Loucy (cell line): ENCODE results near the gene IFITM5.
"Not testable (repeated sequence)": the region's sequence is repeated elsewhere in the genome, so short reads cannot be mapped to it uniquely, and the experiment has no call there.

Source experiments
- H2AFZ ChIP-seq: fragments of 200-600 bp; sonication (generic); 2 replicates; pipeline ENCODE4 v1.6.0; 2016; ENCODE audit warnings: antibody characterized with exemption, mild to moderate bottlenecking, low read length, moderate library complexity
- H3F3A ChIP-seq: fragments of 200-600 bp; 2 replicates; pipeline ENCODE4 v1.6.0; 2016; ENCODE audit warnings: antibody characterized with exemption, low read depth, mild to moderate bottlenecking
- H3K27me3 ChIP-seq: fragments of 200-600 bp; sonication (generic); 2 replicates; pipeline ENCODE4 v1.6.1; 2014; ENCODE audit warnings: low read length, mild to moderate bottlenecking; ENCODE audit not compliant: insufficient read depth, poor library complexity, severe bottlenecking
- H3K36me3 ChIP-seq: fragments of 200-600 bp; sonication (generic); 2 replicates; pipeline ENCODE4 v1.6.1; 2016; ENCODE audit warnings: low read length; ENCODE audit not compliant: insufficient read depth
- H3K4me1 ChIP-seq: fragments of 200-600 bp; sonication (generic); 2 replicates; pipeline ENCODE4 v1.5.1; 2014; ENCODE audit warnings: low read length, mild to moderate bottlenecking; ENCODE audit not compliant: insufficient read depth, poor library complexity, severe bottlenecking
- H3K4me2 ChIP-seq: fragments of 200-600 bp; sonication (generic); 2 replicates; pipeline ENCODE4 v1.6.0; 2014; ENCODE audit warnings: antibody characterized with exemption, low read length, low read depth, mild to moderate bottlenecking; ENCODE audit not compliant: poor library complexity, severe bottlenecking
- H3K4me3 ChIP-seq: fragments of 200-600 bp; sonication (generic); 2 replicates; pipeline ENCODE4 v1.5.1; 2014; ENCODE audit warnings: low read length, mild to moderate bottlenecking, mixed read lengths; ENCODE audit not compliant: poor library complexity, severe bottlenecking
- H3K79me2 ChIP-seq: fragments of 200-600 bp; sonication (generic); 2 replicates; pipeline ENCODE4 v1.6.1; 2014; ENCODE audit warnings: low read length; ENCODE audit not compliant: insufficient read depth
- H3K9ac ChIP-seq: fragments of 200-600 bp; sonication (generic); 2 replicates; pipeline ENCODE4 v1.6.0; 2014; ENCODE audit warnings: mild to moderate bottlenecking, low read depth, low read length, moderate library complexity; ENCODE audit not compliant: poor library complexity, severe bottlenecking
- H3K9me2 ChIP-seq: fragments of 200-600 bp; sonication (generic); replicated peaks from 2 replicates; pipeline ENCODE4 v1.6.1; 2016; ENCODE audit warnings: low read depth, low read length, mixed read lengths
- H3K9me3 ChIP-seq: fragments of 200-600 bp; sonication (generic); 2 replicates; pipeline ENCODE4 v1.6.1; 2014; ENCODE audit warnings: mild to moderate bottlenecking, antibody characterized with exemption, low read length, low read depth; ENCODE audit not compliant: insufficient read depth
- H4K20me1 ChIP-seq: fragments of 200-600 bp; sonication (generic); 2 replicates; pipeline ENCODE4 v1.6.0; 2014; ENCODE audit warnings: antibody characterized with exemption, low read length, mild to moderate bottlenecking; ENCODE audit not compliant: insufficient read depth, poor library complexity, severe bottlenecking
- EZH2phosphoT487 ChIP-seq: fragments of 200-600 bp; IDR thresholded peaks from 2 replicates; pipeline ENCODE4 v1.6.1; 2018; ENCODE audit warnings: antibody characterized with exemption, mild to moderate bottlenecking, moderate library complexity, borderline replicate concordance
- TF ChIP-seq, protein P1 (sequence below): fragments of 200-600 bp; sonication (generic); conservative IDR thresholded peaks from 2 replicates; pipeline ENCODE4 v1.5.1; 2014; ENCODE audit warnings: mild to moderate bottlenecking, antibody characterized with exemption, low read length

Gene IFITM5

DNA sequence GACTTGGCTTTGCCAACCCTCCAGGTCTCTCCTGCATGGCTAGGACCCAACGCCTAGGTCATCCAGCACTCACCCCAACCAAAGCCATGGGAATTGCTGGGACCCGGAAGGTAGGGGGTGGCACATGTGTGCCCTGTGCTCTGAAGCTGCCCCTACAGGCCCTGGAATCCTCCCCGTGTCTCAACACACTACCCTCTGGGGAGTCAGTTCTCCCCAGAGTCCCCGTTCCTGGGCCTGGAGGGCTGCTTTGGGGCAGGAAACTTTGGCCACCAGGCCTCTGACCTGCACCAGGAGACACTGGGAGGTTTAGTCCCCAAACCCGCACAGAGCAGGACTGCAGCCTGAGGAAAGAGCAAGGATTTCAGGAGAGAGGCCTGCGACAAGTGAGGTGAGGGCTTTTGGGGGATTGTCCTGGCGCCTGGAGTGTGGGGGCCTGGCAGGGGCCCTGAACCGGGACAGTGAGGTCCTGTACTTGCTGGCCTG lies 14.0 kb upstream of the IFITM5 start:
- peaks cover 30% of the 10 kb centered on the region for H3K36me3 ChIP-seq
- H3F3A ChIP-seq: peaks cover 16% of the 10 kb centered on the region; the same call in 1 of the 2 replicates
- peaks cover 45% of the 10 kb centered on the region for H4K20me1 ChIP-seq
- H3K4me1 ChIP-seq: peaks cover 29% of the 10 kb centered on the region
- peak overlapping the region; percentile 93 for H3K4me2 ChIP-seq
- H3K79me2 ChIP-seq: peaks cover 84% of the 10 kb centered on the region
- H3K4me3 ChIP-seq: peak overlapping the region; percentile 100
- H2AFZ ChIP-seq: no peak overlapping the region
- peak overlapping the region; percentile 100 for H3K9ac ChIP-seq
- no peaks in the 10 kb centered on the region for H3K9me2 ChIP-seq
- no peak for TF ChIP-seq EZH2phosphoT487
- TF ChIP-seq, protein P1, sequence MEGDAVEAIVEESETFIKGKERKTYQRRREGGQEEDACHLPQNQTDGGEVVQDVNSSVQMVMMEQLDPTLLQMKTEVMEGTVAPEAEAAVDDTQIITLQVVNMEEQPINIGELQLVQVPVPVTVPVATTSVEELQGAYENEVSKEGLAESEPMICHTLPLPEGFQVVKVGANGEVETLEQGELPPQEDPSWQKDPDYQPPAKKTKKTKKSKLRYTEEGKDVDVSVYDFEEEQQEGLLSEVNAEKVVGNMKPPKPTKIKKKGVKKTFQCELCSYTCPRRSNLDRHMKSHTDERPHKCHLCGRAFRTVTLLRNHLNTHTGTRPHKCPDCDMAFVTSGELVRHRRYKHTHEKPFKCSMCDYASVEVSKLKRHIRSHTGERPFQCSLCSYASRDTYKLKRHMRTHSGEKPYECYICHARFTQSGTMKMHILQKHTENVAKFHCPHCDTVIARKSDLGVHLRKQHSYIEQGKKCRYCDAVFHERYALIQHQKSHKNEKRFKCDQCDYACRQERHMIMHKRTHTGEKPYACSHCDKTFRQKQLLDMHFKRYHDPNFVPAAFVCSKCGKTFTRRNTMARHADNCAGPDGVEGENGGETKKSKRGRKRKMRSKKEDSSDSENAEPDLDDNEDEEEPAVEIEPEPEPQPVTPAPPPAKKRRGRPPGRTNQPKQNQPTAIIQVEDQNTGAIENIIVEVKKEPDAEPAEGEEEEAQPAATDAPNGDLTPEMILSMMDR: no peak
- no peaks in the 10 kb centered on the region for H3K9me3 ChIP-seq
- peaks cover 32% of the 10 kb centered on the region for H3K27me3 ChIP-seq

DNA sequence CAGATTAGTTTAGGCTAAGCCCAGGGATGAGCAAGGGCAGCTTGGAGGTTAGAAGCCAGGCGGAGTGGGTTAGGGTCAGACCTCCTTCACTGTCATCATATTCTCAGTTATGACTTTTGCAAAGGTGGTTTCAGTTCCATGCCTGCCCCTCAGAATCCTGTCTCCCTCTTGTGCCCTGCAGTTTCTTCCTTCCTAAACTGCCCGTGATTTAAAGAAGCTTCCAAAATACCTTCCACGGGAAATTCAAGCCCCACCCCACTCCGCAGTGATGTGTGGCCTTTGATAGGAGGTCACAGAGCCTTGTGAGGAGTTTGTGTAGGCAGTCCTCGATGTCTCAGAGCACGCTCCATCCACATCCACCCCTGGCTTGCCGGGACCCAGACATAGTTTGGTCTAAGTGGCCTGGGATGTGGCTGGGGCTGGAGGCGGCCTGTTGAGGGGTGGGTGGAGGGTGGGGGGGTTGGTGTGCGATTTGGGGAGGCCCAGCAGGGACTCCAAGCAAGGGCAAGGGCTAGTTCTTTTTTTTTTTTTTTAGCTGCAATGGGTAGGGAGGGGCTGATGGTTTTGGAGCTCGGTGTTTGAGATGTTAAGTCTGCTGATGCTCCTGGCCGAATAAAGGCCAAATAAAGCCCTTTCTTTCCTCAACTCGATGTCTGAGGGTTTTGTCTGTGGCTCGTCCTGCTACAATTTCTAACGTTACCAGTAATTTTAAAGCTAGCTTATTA lies 12.9 kb upstream of the IFITM5 start:
- TF ChIP-seq, protein P1: no peak
- TF ChIP-seq EZH2phosphoT487: no peak
- peaks cover 40% of the 10 kb centered on the region for H4K20me1 ChIP-seq
- peaks cover 32% of the 10 kb centered on the region for H3K27me3 ChIP-seq
- H3F3A ChIP-seq: peaks cover 15% of the 10 kb centered on the region; the same call in 1 of the 2 replicates
- peak overlapping the region; percentile 100 for H3K4me3 ChIP-seq
- H3K9me3 ChIP-seq: no peaks in the 10 kb centered on the region
- peaks cover 28% of the 10 kb centered on the region for H3K4me1 ChIP-seq
- H3K4me2 ChIP-seq: peak overlapping the region; percentile 93
- H3K79me2 ChIP-seq: peaks cover 84% of the 10 kb centered on the region
- no peak overlapping the region for H2AFZ ChIP-seq
- peak overlapping the region; percentile 100 for H3K9ac ChIP-seq
- H3K36me3 ChIP-seq: peaks cover 25% of the 10 kb centered on the region
- no peaks in the 10 kb centered on the region for H3K9me2 ChIP-seq

- H3K9me3 ChIP-seq, H2AFZ ChIP-seq, H3F3A ChIP-seq, H3K9me2 ChIP-seq: not testable (repeated sequence)
- Histone ChIP-seq H3K27me3 (peaks cover 22% of the 10 kb centered on the region), H4K20me1 (peaks cover 29% of the 10 kb centered on the region), H3K36me3 (peaks cover 15% of the 10 kb centered on the region), H3K9ac (peak overlapping the region; percentile 100), H3K4me2 (peak overlapping the region; percentile 93), H3K79me2 (peaks cover 84% of the 10 kb centered on the region), H3K4me1 (peaks cover 38% of the 10 kb centered on the region), H3K4me3 (peak overlapping the region; percentile 100)
Observed at GRCh38 chr11:311013-311748, 11.9 kb upstream of the IFITM5 start.

- peaks cover 11% of the 10 kb centered on the region for H3K27me3 ChIP-seq
- peak overlapping the region; percentile 98 for H3K4me3 ChIP-seq
- not testable (repeated sequence) for H3F3A ChIP-seq, H3K36me3 ChIP-seq, H3K9me3 ChIP-seq, H3K9me2 ChIP-seq, H2AFZ ChIP-seq
- peaks cover 18% of the 10 kb centered on the region for H4K20me1 ChIP-seq
- peak overlapping the region; percentile 89 for H3K4me2 ChIP-seq
- H3K79me2 ChIP-seq: peaks cover 82% of the 10 kb centered on the region
- peaks cover 49% of the 10 kb centered on the region for H3K4me1 ChIP-seq
- peak overlapping the region; percentile 98 for H3K9ac ChIP-seq
Observed at GRCh38 chr11:309979-310572, 10.8 kb upstream of the IFITM5 start.

DNA sequence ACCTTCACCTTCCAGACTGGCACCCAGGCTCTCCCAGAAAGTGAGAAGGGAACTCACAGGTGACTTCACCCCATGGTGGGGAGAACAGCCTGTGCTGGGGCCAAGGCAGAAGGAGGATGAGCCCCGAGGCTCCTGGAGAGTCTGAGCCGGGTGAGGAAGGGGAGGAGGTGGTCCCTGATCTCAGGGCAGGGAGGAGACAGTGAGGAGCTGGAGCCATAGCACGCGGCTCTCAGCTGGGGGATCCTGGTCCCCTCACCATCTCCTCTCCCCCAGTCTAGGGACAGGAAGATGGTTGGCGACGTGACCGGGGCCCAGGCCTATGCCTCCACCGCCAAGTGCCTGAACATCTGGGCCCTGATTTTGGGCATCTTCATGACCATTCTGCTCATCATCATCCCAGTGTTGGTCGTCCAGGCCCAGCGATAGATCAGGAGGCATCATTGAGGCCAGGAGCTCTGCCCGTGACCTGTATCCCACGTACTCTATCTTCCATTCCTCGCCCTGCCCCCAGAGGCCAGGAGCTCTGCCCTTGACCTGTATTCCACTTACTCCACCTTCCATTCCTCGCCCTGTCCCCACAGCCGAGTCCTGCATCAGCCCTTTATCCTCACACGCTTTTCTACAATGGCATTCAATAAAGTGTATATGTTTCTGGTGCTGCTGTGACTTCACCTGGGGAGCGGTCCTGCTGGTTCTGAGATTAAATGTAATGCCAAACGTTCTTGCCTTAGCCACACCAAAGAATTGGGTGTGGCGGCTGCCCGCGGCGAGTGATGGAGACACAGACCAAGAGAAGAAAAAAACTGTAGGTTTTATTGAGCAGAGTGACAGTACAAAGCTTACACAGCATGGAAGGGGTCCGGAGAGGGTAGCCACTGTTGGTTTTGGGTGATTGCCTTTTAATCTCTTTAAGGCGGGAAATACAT lies 9.7 kb upstream of the IFITM5 start:
- peaks cover 71% of the 10 kb centered on the region for H3K79me2 ChIP-seq
- not testable (repeated sequence) for H3K36me3 ChIP-seq, H3K27me3 ChIP-seq, H3K9me2 ChIP-seq, H3K9me3 ChIP-seq, H2AFZ ChIP-seq, H4K20me1 ChIP-seq, H3F3A ChIP-seq
- peak overlapping the region; percentile 98 for H3K4me3 ChIP-seq
- peak overlapping the region; percentile 89 for H3K4me2 ChIP-seq
- peaks cover 50% of the 10 kb centered on the region for H3K4me1 ChIP-seq
- H3K9ac ChIP-seq: peak overlapping the region; percentile 98
